Neural cell (in vitro differentiated cells): ENCODE measurements around the gene WDR12.

Experiments used
- POLR2AphosphoS5 ChIP-seq: IDR thresholded peaks from 2 replicates; pipeline ENCODE4 v1.6.1; 2012
- TF ChIP-seq, protein P1 (sequence below): fragments of 450-650 bp; IDR thresholded peaks from 2 replicates; pipeline ENCODE4 v1.5.1; 2014; ENCODE audit warnings: antibody characterized with exemption, mild to moderate bottlenecking, moderate library complexity; ENCODE audit not compliant: poor library complexity, severe bottlenecking

DNA sequence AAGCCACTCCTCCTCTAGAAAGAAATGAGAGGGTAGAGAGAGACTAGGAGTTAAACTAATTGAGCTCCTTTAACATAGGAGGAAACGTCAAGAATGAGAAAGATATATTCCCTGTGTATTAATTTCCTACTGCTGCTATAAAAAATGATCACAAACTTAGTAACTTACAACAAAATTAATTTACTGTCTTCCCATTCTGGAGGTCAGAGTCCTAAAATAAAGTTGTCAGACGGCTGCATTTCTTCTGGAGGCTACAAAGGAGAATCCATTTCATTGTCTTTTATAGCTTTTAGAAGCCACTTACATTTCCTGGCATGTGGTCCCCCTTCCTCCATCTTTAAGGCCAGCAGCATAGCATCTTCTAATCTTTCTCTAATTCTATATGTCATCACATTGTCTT is 66.8 kb downstream of the WDR12 start:
- TF ChIP-seq POLR2AphosphoS5, result no peak
- TF ChIP-seq, protein P1, sequence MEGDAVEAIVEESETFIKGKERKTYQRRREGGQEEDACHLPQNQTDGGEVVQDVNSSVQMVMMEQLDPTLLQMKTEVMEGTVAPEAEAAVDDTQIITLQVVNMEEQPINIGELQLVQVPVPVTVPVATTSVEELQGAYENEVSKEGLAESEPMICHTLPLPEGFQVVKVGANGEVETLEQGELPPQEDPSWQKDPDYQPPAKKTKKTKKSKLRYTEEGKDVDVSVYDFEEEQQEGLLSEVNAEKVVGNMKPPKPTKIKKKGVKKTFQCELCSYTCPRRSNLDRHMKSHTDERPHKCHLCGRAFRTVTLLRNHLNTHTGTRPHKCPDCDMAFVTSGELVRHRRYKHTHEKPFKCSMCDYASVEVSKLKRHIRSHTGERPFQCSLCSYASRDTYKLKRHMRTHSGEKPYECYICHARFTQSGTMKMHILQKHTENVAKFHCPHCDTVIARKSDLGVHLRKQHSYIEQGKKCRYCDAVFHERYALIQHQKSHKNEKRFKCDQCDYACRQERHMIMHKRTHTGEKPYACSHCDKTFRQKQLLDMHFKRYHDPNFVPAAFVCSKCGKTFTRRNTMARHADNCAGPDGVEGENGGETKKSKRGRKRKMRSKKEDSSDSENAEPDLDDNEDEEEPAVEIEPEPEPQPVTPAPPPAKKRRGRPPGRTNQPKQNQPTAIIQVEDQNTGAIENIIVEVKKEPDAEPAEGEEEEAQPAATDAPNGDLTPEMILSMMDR, result no peak
